Left hindlimb (tissue), 1 donor: ENCODE results near the gene KLF16.
A peak's percentile ranks its signal among the peaks of the same experiment; 100 is the strongest.
"Not testable (repeated sequence)": the region's sequence is repeated elsewhere in the genome, so short reads cannot be mapped to it uniquely, and the experiment has no call there.

Experiments
- DNase-seq: peaks from one replicate; pipeline ENCODE4 v3.0.0-alpha.2; 2018

Gene KLF16

GRCh38 chr19:1863328-1863637 is at the start of gene KLF16:
Gene KLF16, minus strand, starts transcription at chr19:1863579. Its CDS starts 82 bp downstream, at chr19:1863497.
- DNase-seq = no peak

GRCh38 chr19:1912760-1913505 is 49.6 kb upstream of the KLF16 start:
- no peak for DNase-seq

- DNase-seq = no peak
Measured at GRCh38 chr19:1911995-1912394, 48.6 kb upstream of the KLF16 start.

GRCh38 chr19:1911098-1911497 is 47.7 kb upstream of the KLF16 start:
- no peak for DNase-seq

- no peak for DNase-seq
Measured at GRCh38 chr19:1910177-1910576, 46.8 kb upstream of the KLF16 start.

- no peak for DNase-seq
Measured at GRCh38 chr19:1909761-1910080, 46.3 kb upstream of the KLF16 start.

- DNase-seq = no peak
Measured at GRCh38 chr19:1908364-1908678, 44.9 kb upstream of the KLF16 start.

- DNase-seq = no peak
Measured at GRCh38 chr19:1907563-1908363, 44.4 kb upstream of the KLF16 start.

- DNase-seq = no peak
Measured at GRCh38 chr19:1906985-1907562, 43.7 kb upstream of the KLF16 start.

GRCh38 chr19:1905863-1906375 is 42.5 kb upstream of the KLF16 start:
- DNase-seq = no peak

GRCh38 chr19:1905110-1905862 is 41.9 kb upstream of the KLF16 start, which contains the start of the genes ADAT3 and SCAMP4:
Gene ADAT3, plus strand, starts transcription at chr19:1905399. Its CDS starts 6,649 bp downstream, at chr19:1912048.
Gene SCAMP4, plus strand, starts transcription at chr19:1905399. Its CDS starts 9,621 bp downstream, at chr19:1915020.
- DNase-seq = peak; percentile 99

GRCh38 chr19:1904860-1905109 is 41.4 kb upstream of the KLF16 start:
- DNase-seq = no peak

- no peak for DNase-seq
Measured at GRCh38 chr19:1902923-1903322, 39.5 kb upstream of the KLF16 start.

GRCh38 chr19:1901940-1902404 is 38.6 kb upstream of the KLF16 start:
- peak; percentile 23 for DNase-seq

GRCh38 chr19:1896508-1896907 is 33.1 kb upstream of the KLF16 start:
- peak; percentile 21 for DNase-seq

GRCh38 chr19:1893791-1894190 is 30.4 kb upstream of the KLF16 start:
- peak; percentile 26 for DNase-seq

GRCh38 chr19:1889907-1890306 is 26.5 kb upstream of the KLF16 start:
- DNase-seq = no peak

- no peak for DNase-seq
Measured at GRCh38 chr19:1888385-1888784, 25.0 kb upstream of the KLF16 start.

GRCh38 chr19:1886360-1886759 is 23.0 kb upstream of the KLF16 start:
- DNase-seq = not testable (repeated sequence)

GRCh38 chr19:1885398-1886119 is 22.2 kb upstream of the KLF16 start, which contains the start of gene ABHD17A:
Gene ABHD17A, minus strand, starts transcription at chr19:1885496. Its CDS starts 3,930 bp downstream, at chr19:1881566.
- peak; percentile 96 for DNase-seq

GRCh38 chr19:1884719-1885334 is 21.4 kb upstream of the KLF16 start:
- DNase-seq = peak; percentile 31

- peak; percentile 30 for DNase-seq
Measured at GRCh38 chr19:1884291-1884718, 20.9 kb upstream of the KLF16 start.
